ENCODE results near the gene PNPLA2.

PNPLA2 gene

GRCh38 chr11:798093-798713 lies 20.5 kb upstream of the PNPLA2 start, which contains the start of gene SLC25A22:
Gene SLC25A22, minus strand, starts transcription at chr11:798281. Its CDS starts 3,275 bp downstream, at chr11:795006.
- DNase-seq (ENCODE audit: low spot score) = peak; percentile 84

- no peak for DNase-seq (ENCODE audit: low spot score)
Observed at GRCh38 chr11:799641-800316, 18.9 kb upstream of the PNPLA2 start.

GRCh38 chr11:800473-800872 lies 18.2 kb upstream of the PNPLA2 start:
- no peak for DNase-seq (ENCODE audit: low spot score)

- no peak for DNase-seq (ENCODE audit: low spot score)
Observed at GRCh38 chr11:801097-801780, 17.5 kb upstream of the PNPLA2 start.

- DNase-seq (ENCODE audit: low spot score) = no peak
Observed at GRCh38 chr11:802018-802617, 16.6 kb upstream of the PNPLA2 start.

- no peak for DNase-seq (ENCODE audit: low spot score)
Observed at GRCh38 chr11:802693-803466, 15.8 kb upstream of the PNPLA2 start.

- no peak for DNase-seq (ENCODE audit: low spot score)
Observed at GRCh38 chr11:803467-803742, 15.3 kb upstream of the PNPLA2 start.

- no peak for DNase-seq (ENCODE audit: low spot score)
Observed at GRCh38 chr11:803770-804598, 14.7 kb upstream of the PNPLA2 start.

GRCh38 chr11:804599-804964 lies 14.1 kb upstream of the PNPLA2 start:
- DNase-seq (ENCODE audit: low spot score) = no peak

GRCh38 chr11:808427-809286 lies 10.1 kb upstream of the PNPLA2 start:
- peak; percentile 38 for DNase-seq (ENCODE audit: low spot score)

GRCh38 chr11:809287-810039 lies 9.3 kb upstream of the PNPLA2 start, which contains the start of gene RPLP2:
Gene RPLP2, plus strand, starts transcription at chr11:809967. Its CDS starts 268 bp downstream, at chr11:810235.
- DNase-seq (ENCODE audit: low spot score) = peak; percentile 95

- no peak for DNase-seq (ENCODE audit: low spot score)
Observed at GRCh38 chr11:810040-810567, 8.6 kb upstream of the PNPLA2 start.

- no peak for DNase-seq (ENCODE audit: low spot score)
Observed at GRCh38 chr11:811446-812245, 7.1 kb upstream of the PNPLA2 start.

- no peak for DNase-seq (ENCODE audit: low spot score)
Observed at GRCh38 chr11:812390-812789, 6.3 kb upstream of the PNPLA2 start.

GRCh38 chr11:813072-813455 lies 5.7 kb upstream of the PNPLA2 start:
- DNase-seq (ENCODE audit: low spot score) = no peak

- no peak for DNase-seq (ENCODE audit: low spot score)
Observed at GRCh38 chr11:813456-814096, 5.1 kb upstream of the PNPLA2 start.

GRCh38 chr11:815675-816432 lies 2.9 kb upstream of the PNPLA2 start:
- no peak for DNase-seq (ENCODE audit: low spot score)

Measured in LoVo (cell line).